Measurements from ENCODE around the gene ASIC4. TPM values are rescaled to one million over a fixed set of nuclear protein-coding genes. Genes with fewer than 3 reads are reported as not detected.

ASIC4 gene
- total and polyA plus RNA-seq, 2 of the 13 experiments (the other 11 are each of a cell fraction or from before 2014, with no cell fraction given) = 0.03 TPM; not detected in 1

GRCh38 chr2:219551441-219552381, 37.4 kb downstream of the ASIC4 start (continued):
- TF ChIP-seq ZNF724P (CRISPR knock-in tag; IDR thresholded peaks at IDR 0.05; ENCODE audit: borderline replicate concordance) (0 out of 2 replicates have a peak, but pooled peaks have one; percentile 27), ARNTL (CRISPR knock-in tag; IDR thresholded peaks at IDR 0.05) (peak; percentile 24; the same call in 1 of the 2 replicates), ZFP36L1 (CRISPR knock-in tag; IDR thresholded peaks at IDR 0.05) (peak; percentile 80; the same call in 1 of the 2 replicates), ZNF788 (CRISPR knock-in tag; IDR thresholded peaks at IDR 0.05; ENCODE audit: borderline replicate concordance) (0 out of 2 replicates have a peak, but pooled peaks have one; percentile 12), SYNCRIP (IDR thresholded peaks at IDR 0.05; ENCODE audit: insufficient read depth, low read depth, low read length) (no peak), KIAA2018 (CRISPR knock-in tag; IDR thresholded peaks at IDR 0.05; ENCODE audit: borderline replicate concordance) (no peak), ZFP82 (CRISPR knock-in tag; IDR thresholded peaks at IDR 0.05; ENCODE audit: borderline replicate concordance) (no peak; the same call in 1 of the 2 replicates), ZNF556 (CRISPR knock-in tag; IDR thresholded peaks at IDR 0.05; ENCODE audit: borderline replicate concordance) (peak; percentile 6; the same call in 1 of the 2 replicates), REL (CRISPR knock-in tag; conservative IDR thresholded peaks at IDR 0.05) (peak; percentile 67), CEBPB (IDR thresholded peaks at IDR 0.05; ENCODE audit: borderline replicate concordance, low read depth, low read length) (no peak), SPEN (CRISPR knock-in tag; IDR thresholded peaks at IDR 0.05; ENCODE audit: low read depth) (peak; percentile 5; the same call in 1 of the 2 replicates), GTF3A (CRISPR knock-in tag; conservative IDR thresholded peaks at IDR 0.05) (no peak; the same call in 1 of the 2 replicates), ZNF20 (CRISPR knock-in tag; IDR thresholded peaks at IDR 0.05) (peak; percentile 58; the same call in 1 of the 2 replicates), ZC3H13 (CRISPR knock-in tag; IDR thresholded peaks at IDR 0.05) (0 out of 2 replicates have a peak, but pooled peaks have one; percentile 66), SNAPC2 (CRISPR knock-in tag; IDR thresholded peaks at IDR 0.05) (peak; percentile 74; the same call in 1 of the 2 replicates), THAP7 (CRISPR knock-in tag; IDR thresholded peaks at IDR 0.05) (0 out of 2 replicates have a peak, but pooled peaks have one; percentile 32), TCF12 (IDR thresholded peaks at IDR 0.05) (no peak), TCF12 (CRISPR knock-in tag; IDR thresholded peaks at IDR 0.05) (peak; percentile 55; the same call in 1 of the 2 replicates)

Data from HepG2 (cell line).